DLD1 (cell line): ENCODE results near the gene RASL10A.

Experiments
- in situ Hi-C: cut with HindIII; loops from 2 replicates; pipeline ENCODE4 v1.10.0; 2017; ENCODE audit warnings: low sequenced_read_pairs

Gene RASL10A

GRCh38 chr22:29306835-29307595 lies 8.5 kb downstream of the RASL10A start:
- in situ Hi-C loops = no loop called here

- in situ Hi-C loops = no loop called here
These were observed 9.2 kb downstream of the RASL10A start, which contains the start of gene GAS2L1 for GRCh38 chr22:29306175-29306834. GAS2L1 (plus strand) TSS chr22:29306650; CDS start chr22:29308106, 1,456 bp downstream.

- in situ Hi-C loops = no loop called here
These were observed 9.7 kb downstream of the RASL10A start for GRCh38 chr22:29305836-29306174.

GRCh38 chr22:29302681-29303465 lies 12.6 kb downstream of the RASL10A start:
- in situ Hi-C loops = no loop called here

GRCh38 chr22:29302402-29302680 lies 13.2 kb downstream of the RASL10A start:
- in situ Hi-C loops = no loop called here

GRCh38 chr22:29301716-29302401 lies 13.6 kb downstream of the RASL10A start:
- in situ Hi-C loops = no loop called here

- in situ Hi-C loops = no loop called here
These were observed 14.5 kb downstream of the RASL10A start for GRCh38 chr22:29300807-29301601.

- in situ Hi-C loops = no loop called here
These were observed 15.1 kb downstream of the RASL10A start for GRCh38 chr22:29300467-29300806.

GRCh38 chr22:29299136-29299900 lies 16.2 kb downstream of the RASL10A start:
- in situ Hi-C loops = no loop called here

- in situ Hi-C loops = no loop called here
These were observed 16.9 kb downstream of the RASL10A start for GRCh38 chr22:29298641-29299040.

- in situ Hi-C loops = no loop called here
These were observed 23.1 kb downstream of the RASL10A start for GRCh38 chr22:29292379-29292778.

GRCh38 chr22:29291215-29291614 lies 24.3 kb downstream of the RASL10A start:
- in situ Hi-C loops = no loop called here

GRCh38 chr22:29290061-29290460 lies 25.4 kb downstream of the RASL10A start:
- in situ Hi-C loops = no loop called here

- in situ Hi-C loops = no loop called here
These were observed 26.7 kb downstream of the RASL10A start for GRCh38 chr22:29288837-29289236.

- in situ Hi-C loops = no loop called here
These were observed 31.3 kb downstream of the RASL10A start for GRCh38 chr22:29284196-29284595.

- in situ Hi-C loops = no loop called here
These were observed 37.6 kb downstream of the RASL10A start for GRCh38 chr22:29277927-29278326.

- in situ Hi-C loops = no loop called here
These were observed 39.5 kb downstream of the RASL10A start for GRCh38 chr22:29275819-29276565.

- in situ Hi-C loops = no loop called here
These were observed 40.3 kb downstream of the RASL10A start for GRCh38 chr22:29275167-29275566.

- in situ Hi-C loops = no loop called here
These were observed 42.9 kb downstream of the RASL10A start for GRCh38 chr22:29272624-29273023.
